ENCODE measurements around the gene AP1S1.

DNA sequence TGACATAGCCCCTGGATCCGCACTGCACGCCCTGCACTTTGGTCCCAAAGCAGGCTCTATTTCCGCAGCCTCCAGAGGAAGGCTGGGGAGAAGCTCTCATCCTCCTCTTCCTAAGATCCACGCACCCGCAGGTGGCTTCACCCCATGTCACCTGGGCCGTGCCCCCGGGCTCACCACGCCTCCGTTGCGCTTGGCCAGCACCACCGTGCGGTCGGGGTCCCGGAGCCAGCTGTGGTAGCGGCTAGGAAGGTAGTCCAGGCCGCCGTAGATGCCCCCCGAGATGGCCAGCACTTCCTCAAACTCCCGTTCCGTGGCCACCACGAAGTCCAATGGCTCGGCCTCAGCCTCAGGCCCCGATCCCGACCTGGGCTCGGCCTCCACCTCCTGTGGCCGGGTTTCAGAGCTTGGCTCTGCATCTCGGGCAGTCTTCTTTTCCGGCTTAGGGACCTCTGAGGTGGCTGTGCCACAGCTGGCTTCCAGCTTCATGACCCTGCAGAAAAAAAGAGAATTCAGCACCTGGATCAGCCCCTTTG, 20.1 kb downstream of the AP1S1 start:
- TF ChIP-seq POLR2A (IDR thresholded peaks at IDR 0.05; ENCODE audit: low read depth, low read length) (no peak), TAF1 (IDR thresholded peaks at IDR 0.05; ENCODE audit: borderline replicate concordance, low read depth, low read length) (no peak), POLR2AphosphoS5 (IDR thresholded peaks at IDR 0.05; ENCODE audit: low read depth, low read length) (no peak)
